Loucy (cell line): Measurements from ENCODE around the gene TIMM23.

Source experiments
- H2AFZ ChIP-seq: fragments of 200-600 bp; sonication (generic); 2 replicates; pipeline ENCODE4 v1.6.0; 2016; ENCODE audit warnings: antibody characterized with exemption, mild to moderate bottlenecking, low read length, moderate library complexity
- H3F3A ChIP-seq: fragments of 200-600 bp; 2 replicates; pipeline ENCODE4 v1.6.0; 2016; ENCODE audit warnings: antibody characterized with exemption, low read depth, mild to moderate bottlenecking
- H3K27me3 ChIP-seq: fragments of 200-600 bp; sonication (generic); 2 replicates; pipeline ENCODE4 v1.6.1; 2014; ENCODE audit warnings: low read length, mild to moderate bottlenecking; ENCODE audit not compliant: insufficient read depth, poor library complexity, severe bottlenecking
- H3K36me3 ChIP-seq: fragments of 200-600 bp; sonication (generic); 2 replicates; pipeline ENCODE4 v1.6.1; 2016; ENCODE audit warnings: low read length; ENCODE audit not compliant: insufficient read depth
- H3K4me1 ChIP-seq: fragments of 200-600 bp; sonication (generic); 2 replicates; pipeline ENCODE4 v1.5.1; 2014; ENCODE audit warnings: low read length, mild to moderate bottlenecking; ENCODE audit not compliant: insufficient read depth, poor library complexity, severe bottlenecking
- H3K4me2 ChIP-seq: fragments of 200-600 bp; sonication (generic); 2 replicates; pipeline ENCODE4 v1.6.0; 2014; ENCODE audit warnings: antibody characterized with exemption, low read length, low read depth, mild to moderate bottlenecking; ENCODE audit not compliant: poor library complexity, severe bottlenecking
- H3K4me3 ChIP-seq: fragments of 200-600 bp; sonication (generic); 2 replicates; pipeline ENCODE4 v1.5.1; 2014; ENCODE audit warnings: low read length, mild to moderate bottlenecking, mixed read lengths; ENCODE audit not compliant: poor library complexity, severe bottlenecking
- H3K79me2 ChIP-seq: fragments of 200-600 bp; sonication (generic); 2 replicates; pipeline ENCODE4 v1.6.1; 2014; ENCODE audit warnings: low read length; ENCODE audit not compliant: insufficient read depth
- H3K9ac ChIP-seq: fragments of 200-600 bp; sonication (generic); 2 replicates; pipeline ENCODE4 v1.6.0; 2014; ENCODE audit warnings: mild to moderate bottlenecking, low read depth, low read length, moderate library complexity; ENCODE audit not compliant: poor library complexity, severe bottlenecking
- H3K9me2 ChIP-seq: fragments of 200-600 bp; sonication (generic); replicated peaks from 2 replicates; pipeline ENCODE4 v1.6.1; 2016; ENCODE audit warnings: low read depth, low read length, mixed read lengths
- H3K9me3 ChIP-seq: fragments of 200-600 bp; sonication (generic); 2 replicates; pipeline ENCODE4 v1.6.1; 2014; ENCODE audit warnings: mild to moderate bottlenecking, antibody characterized with exemption, low read length, low read depth; ENCODE audit not compliant: insufficient read depth
- H4K20me1 ChIP-seq: fragments of 200-600 bp; sonication (generic); 2 replicates; pipeline ENCODE4 v1.6.0; 2014; ENCODE audit warnings: antibody characterized with exemption, low read length, mild to moderate bottlenecking; ENCODE audit not compliant: insufficient read depth, poor library complexity, severe bottlenecking
- CTCF ChIP-seq: fragments of 200-600 bp; sonication (generic); conservative IDR thresholded peaks from 2 replicates; pipeline ENCODE4 v1.5.1; 2014; ENCODE audit warnings: mild to moderate bottlenecking, antibody characterized with exemption, low read length
- EZH2phosphoT487 ChIP-seq: fragments of 200-600 bp; IDR thresholded peaks from 2 replicates; pipeline ENCODE4 v1.6.1; 2018; ENCODE audit warnings: antibody characterized with exemption, mild to moderate bottlenecking, moderate library complexity, borderline replicate concordance

Gene TIMM23

GRCh38 chr10:46025406-46025805 is 53.1 kb downstream of the TIMM23 start:
- no peak overlapping the region for H2AFZ ChIP-seq
- no peaks in the 10 kb centered on the region for H3K27me3 ChIP-seq
- no peaks in the 10 kb centered on the region for H3K36me3 ChIP-seq
- peaks cover 95% of the 10 kb centered on the region for H4K20me1 ChIP-seq
- H3K4me2 ChIP-seq = peak overlapping the region; percentile 85
- H3K9me2 ChIP-seq = no peaks in the 10 kb centered on the region
- TF ChIP-seq EZH2phosphoT487 (no peak), CTCF (no peak)
- H3K79me2 ChIP-seq = peaks cover 100% of the 10 kb centered on the region
- peak overlapping the region; percentile 72 for H3K4me3 ChIP-seq
- no peaks in the 10 kb centered on the region for H3F3A ChIP-seq
- peak overlapping the region; percentile 37 for H3K9ac ChIP-seq
- no peaks in the 10 kb centered on the region for H3K9me3 ChIP-seq
- peaks cover 64% of the 10 kb centered on the region for H3K4me1 ChIP-seq

DNA sequence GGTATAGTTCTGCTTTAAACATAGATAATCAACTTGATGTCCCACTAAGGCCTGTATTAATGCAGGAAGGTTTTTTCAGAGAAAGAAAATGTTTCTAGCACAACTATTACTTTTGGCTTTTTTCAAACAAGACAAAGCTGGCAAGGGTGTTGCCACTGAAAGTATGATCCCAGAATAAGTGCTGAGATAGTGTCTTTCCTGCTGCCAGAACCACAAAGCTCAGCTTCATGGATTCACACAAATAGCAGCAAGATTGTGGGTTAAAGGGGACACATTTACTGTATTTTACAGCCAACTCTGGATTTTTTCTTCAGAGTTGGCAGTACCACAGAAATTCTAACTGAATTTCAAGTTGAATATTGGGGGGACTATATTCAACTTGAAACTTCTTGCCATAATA is 53.8 kb downstream of the TIMM23 start:
- H3K4me1 ChIP-seq = peaks cover 62% of the 10 kb centered on the region
- no peak for TF ChIP-seq CTCF
- TF ChIP-seq EZH2phosphoT487 = no peak

DNA sequence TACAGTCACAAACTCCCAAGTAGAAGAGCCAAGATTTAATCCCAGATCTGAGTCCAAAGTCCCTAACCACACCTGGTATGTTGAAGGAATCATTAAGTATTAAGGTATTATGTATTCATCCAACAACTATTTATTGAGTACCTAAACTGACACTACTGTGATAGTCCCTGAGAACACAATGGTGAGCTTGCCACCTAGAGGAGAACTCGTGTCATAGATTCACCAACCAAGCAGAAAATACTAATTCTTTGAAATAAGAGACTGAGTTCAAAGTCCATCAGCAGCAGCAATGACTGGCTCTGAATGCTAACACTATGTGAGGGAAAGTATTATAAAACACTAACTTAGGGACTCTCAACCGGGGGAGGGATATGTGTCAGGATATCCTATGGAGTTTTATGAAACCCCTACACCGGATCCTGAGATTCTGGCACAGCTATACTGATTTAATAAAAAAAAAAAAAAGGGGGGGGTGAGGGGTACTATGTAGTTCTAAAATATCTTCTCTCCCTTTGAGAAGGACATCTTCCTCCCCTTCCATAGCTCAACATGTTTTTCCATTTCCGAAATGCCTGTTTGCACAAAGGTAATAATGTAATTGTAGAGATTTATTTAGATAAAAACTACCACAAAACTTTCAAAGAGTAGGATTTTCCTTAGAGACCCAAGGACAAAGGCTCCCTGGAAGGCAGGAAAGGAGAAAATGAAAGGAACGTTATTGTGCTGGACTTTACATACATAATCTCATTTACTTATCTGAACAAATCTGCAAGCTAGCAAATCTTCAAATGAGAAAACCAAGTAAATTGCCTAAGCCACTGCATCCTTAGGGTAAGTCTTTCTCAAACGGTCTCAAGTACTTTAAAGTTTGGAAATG is 56.5 kb downstream of the TIMM23 start:
- no peaks in the 10 kb centered on the region for H3K36me3 ChIP-seq
- H4K20me1 ChIP-seq = peaks cover 61% of the 10 kb centered on the region
- peaks cover 65% of the 10 kb centered on the region for H3K79me2 ChIP-seq
- H3K4me2 ChIP-seq = peak overlapping the region; percentile 85
- H3K27me3 ChIP-seq = no peaks in the 10 kb centered on the region
- peaks cover 61% of the 10 kb centered on the region for H3K4me1 ChIP-seq
- H2AFZ ChIP-seq = no peak overlapping the region
- peak overlapping the region; percentile 91 for H3K4me3 ChIP-seq
- no peaks in the 10 kb centered on the region for H3K9me3 ChIP-seq
- H3K9me2 ChIP-seq = no peaks in the 10 kb centered on the region
- H3K9ac ChIP-seq = peak overlapping the region; percentile 93
- no peaks in the 10 kb centered on the region for H3F3A ChIP-seq
- TF ChIP-seq CTCF (peak; percentile 82), EZH2phosphoT487 (no peak)

More for the DNA sequence above, 53.8 kb downstream of the TIMM23 start:
- peak overlapping the region; percentile 85 for H3K4me2 ChIP-seq
- no peaks in the 10 kb centered on the region for H3F3A ChIP-seq
- H3K27me3 ChIP-seq = no peaks in the 10 kb centered on the region
- H3K9me2 ChIP-seq = no peaks in the 10 kb centered on the region
- H3K79me2 ChIP-seq = peaks cover 93% of the 10 kb centered on the region
- H3K4me3 ChIP-seq = peak overlapping the region; percentile 72
- H4K20me1 ChIP-seq = peaks cover 88% of the 10 kb centered on the region
- no peaks in the 10 kb centered on the region for H3K9me3 ChIP-seq
- peak overlapping the region; percentile 37 for H3K9ac ChIP-seq
- H2AFZ ChIP-seq = no peak overlapping the region
- no peaks in the 10 kb centered on the region for H3K36me3 ChIP-seq
